Thoracic aorta (tissue), 2 donors: ENCODE data around the gene FHIT. TPM values are rescaled to one million over a fixed set of nuclear protein-coding genes. Genes with fewer than 3 reads are reported as not detected.

Source experiments
- ATAC-seq: fragments of 150-250 bp; one replicate; pipeline ENCODE4 v1.8.0; 2017; ENCODE audit warnings: low read depth; ENCODE audit not compliant: insufficient number of reproducible peaks, low FRiP score
- DNase-seq: peaks from one replicate; pipeline ENCODE4 v3.0.0-alpha.2; 2020; ENCODE audit warnings: low spot score
- H3K27ac ChIP-seq, 2 donors: fragments of 200-600 bp; sonication (generic); 1 replicate in 1 of 2; 2 replicates in 1 of 2; pipeline ENCODE4 v1.5.1; 2016; ENCODE audit warnings: mild to moderate bottlenecking in 2 of 2, moderate library complexity in 2 of 2
- H3K27me3 ChIP-seq: fragments of 200-600 bp; sonication (generic); replicated peaks from 2 replicates; pipeline ENCODE4 v1.6.0; 2016; ENCODE audit warnings: mild to moderate bottlenecking; ENCODE audit not compliant: insufficient read depth
- H3K36me3 ChIP-seq: fragments of 200-600 bp; sonication (generic); one replicate; pipeline ENCODE4 v1.5.1; 2016
- H3K4me1 ChIP-seq, 2 donors: fragments of 200-600 bp; sonication (generic); 1 replicate in 1 of 2; 2 replicates in 1 of 2; pipeline versions ENCODE4 v1.5.1 to v1.6.0; 2016; ENCODE audit warnings: low read depth in 2 of 2, mild to moderate bottlenecking in 1 of 2; ENCODE audit not compliant: control insufficient read depth in 1 of 2
- H3K4me3 ChIP-seq: fragments of 200-600 bp; sonication (generic); 2 replicates; pipeline ENCODE4 v1.5.1; 2016; ENCODE audit warnings: mild to moderate bottlenecking
- H3K9me3 ChIP-seq: fragments of 200-600 bp; sonication (generic); 2 replicates; pipeline ENCODE4 v1.5.1; 2016
- total RNA-seq, 2 donors: library from RNA; depleted of rRNA; stranded (reverse); fragments of >200 nt; gene quantifications; one replicate each; pipeline versions ENCODE4 v1.1.0 to v1.2.3, GENCODE V29; 2016
- TF ChIP-seq, protein P1 (sequence below): fragments of 200-600 bp; sonication (generic); IDR thresholded peaks from one replicate; pipeline ENCODE4 v1.5.1; 2019; ENCODE audit warnings: antibody characterized with exemption

The FHIT gene
- total RNA-seq, 2 donors from 2014 or later: 2.0 to 2.3 TPM

DNA sequence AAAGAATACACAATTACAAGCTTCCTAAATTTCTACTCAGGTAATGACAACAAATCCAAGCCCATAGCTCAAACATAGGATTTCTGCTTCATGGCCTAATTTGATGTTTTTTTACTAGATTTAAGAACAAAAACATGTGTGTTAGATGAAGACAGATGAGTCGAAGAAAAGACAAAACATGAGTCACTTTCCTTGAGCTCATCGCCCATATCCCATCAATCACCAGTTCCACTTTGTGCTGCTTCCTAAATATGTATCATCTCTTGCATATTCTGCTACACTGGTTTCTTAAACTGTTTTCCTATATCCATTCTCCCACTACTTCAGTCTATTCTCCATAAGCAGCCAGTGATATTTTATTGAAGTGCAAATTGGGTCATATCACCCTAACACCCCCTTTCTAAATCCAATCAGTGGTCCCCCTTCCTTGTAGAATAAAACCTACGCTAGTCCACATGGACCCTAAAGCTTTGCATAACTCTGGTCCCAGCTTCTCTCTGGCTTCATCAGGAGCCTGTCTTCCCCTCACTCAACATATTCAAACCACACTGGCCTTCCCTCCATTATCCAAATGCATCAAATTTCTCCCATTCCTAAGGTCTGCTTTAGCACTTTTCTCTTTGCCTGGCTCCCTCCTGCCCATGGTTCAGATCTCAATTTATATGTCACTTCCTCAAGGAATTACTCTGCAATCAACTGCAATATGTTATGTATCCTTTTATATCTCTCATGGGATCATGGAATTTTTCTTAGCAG lies 1033.9 kb downstream of the FHIT start:
- Histone ChIP-seq H3K36me3 (no peaks in the 10 kb centered on the region), H3K27ac (no peak overlapping the region), H3K9me3 (no peaks in the 10 kb centered on the region), H3K27me3 (no peaks in the 10 kb centered on the region), H3K4me3 (no peak overlapping the region), H3K4me1 (no peaks in the 10 kb centered on the region)
- ATAC-seq (no peak), DNase-seq (no peak)
- TF ChIP-seq, protein P1, sequence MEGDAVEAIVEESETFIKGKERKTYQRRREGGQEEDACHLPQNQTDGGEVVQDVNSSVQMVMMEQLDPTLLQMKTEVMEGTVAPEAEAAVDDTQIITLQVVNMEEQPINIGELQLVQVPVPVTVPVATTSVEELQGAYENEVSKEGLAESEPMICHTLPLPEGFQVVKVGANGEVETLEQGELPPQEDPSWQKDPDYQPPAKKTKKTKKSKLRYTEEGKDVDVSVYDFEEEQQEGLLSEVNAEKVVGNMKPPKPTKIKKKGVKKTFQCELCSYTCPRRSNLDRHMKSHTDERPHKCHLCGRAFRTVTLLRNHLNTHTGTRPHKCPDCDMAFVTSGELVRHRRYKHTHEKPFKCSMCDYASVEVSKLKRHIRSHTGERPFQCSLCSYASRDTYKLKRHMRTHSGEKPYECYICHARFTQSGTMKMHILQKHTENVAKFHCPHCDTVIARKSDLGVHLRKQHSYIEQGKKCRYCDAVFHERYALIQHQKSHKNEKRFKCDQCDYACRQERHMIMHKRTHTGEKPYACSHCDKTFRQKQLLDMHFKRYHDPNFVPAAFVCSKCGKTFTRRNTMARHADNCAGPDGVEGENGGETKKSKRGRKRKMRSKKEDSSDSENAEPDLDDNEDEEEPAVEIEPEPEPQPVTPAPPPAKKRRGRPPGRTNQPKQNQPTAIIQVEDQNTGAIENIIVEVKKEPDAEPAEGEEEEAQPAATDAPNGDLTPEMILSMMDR: no peak

DNA sequence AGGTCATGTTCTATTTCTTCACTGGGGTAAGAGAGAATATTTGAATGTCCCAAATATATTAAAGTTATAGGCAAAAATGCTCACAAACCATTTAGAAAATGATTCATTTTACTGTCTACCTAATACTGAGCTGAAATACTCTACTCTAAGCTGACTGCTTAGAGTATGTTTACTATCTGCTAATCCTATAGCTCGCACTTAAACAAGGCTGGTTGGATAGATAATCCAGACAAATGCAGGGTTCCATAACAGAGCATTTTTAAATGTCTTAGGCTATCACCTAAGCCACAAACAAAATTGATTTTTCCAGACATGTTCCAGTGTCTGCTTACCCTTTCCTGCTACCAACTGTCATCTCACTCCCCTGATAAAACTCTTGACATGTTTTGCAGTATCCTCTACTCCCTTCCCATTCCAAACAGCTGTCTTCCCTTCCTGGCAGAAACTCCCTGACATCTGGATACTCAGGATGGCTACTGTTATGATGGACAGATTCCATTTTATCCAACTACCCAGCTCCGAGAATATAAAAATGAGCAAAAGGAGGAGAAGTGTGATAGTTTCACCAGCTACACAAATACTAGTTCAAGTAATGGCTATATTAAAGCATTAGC lies 1034.7 kb downstream of the FHIT start:
- ATAC-seq: no peak
- DNase-seq: no peak

DNA sequence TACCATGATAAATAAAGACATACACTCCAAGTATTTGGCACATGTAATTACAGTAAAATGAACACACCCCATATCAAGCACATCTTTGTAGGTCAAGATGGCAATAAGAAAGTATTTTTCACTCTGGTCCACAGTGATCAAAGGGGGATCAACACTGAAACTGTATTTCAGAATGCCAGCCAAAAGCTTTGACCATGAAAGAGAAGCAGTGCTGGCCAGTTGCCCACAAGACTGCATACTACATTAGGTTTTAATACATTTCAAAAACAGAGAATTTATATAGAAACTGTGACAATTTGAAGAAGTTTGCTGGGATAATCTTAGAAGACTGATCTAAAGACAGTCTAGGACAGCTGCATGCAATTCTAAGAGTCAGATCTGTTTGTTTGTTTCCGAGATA lies 1035.3 kb downstream of the FHIT start:
- Histone ChIP-seq H3K4me3 (no peak overlapping the region), H3K36me3 (no peaks in the 10 kb centered on the region), H3K9me3 (no peaks in the 10 kb centered on the region), H3K27me3 (no peaks in the 10 kb centered on the region), H3K4me1 (no peaks in the 10 kb centered on the region), H3K27ac (no peak overlapping the region)
- DNase-seq (no peak), ATAC-seq (no peak)
- TF ChIP-seq, protein P1: no peak

More for the DNA sequence above, 1034.7 kb downstream of the FHIT start:
- H3K27ac ChIP-seq: no peak overlapping the region
- H3K27me3 ChIP-seq: no peaks in the 10 kb centered on the region
- TF ChIP-seq, protein P1: no peak
- no peaks in the 10 kb centered on the region for H3K36me3 ChIP-seq
- no peaks in the 10 kb centered on the region for H3K4me1 ChIP-seq
- H3K9me3 ChIP-seq: no peaks in the 10 kb centered on the region
- no peak overlapping the region for H3K4me3 ChIP-seq

DNA sequence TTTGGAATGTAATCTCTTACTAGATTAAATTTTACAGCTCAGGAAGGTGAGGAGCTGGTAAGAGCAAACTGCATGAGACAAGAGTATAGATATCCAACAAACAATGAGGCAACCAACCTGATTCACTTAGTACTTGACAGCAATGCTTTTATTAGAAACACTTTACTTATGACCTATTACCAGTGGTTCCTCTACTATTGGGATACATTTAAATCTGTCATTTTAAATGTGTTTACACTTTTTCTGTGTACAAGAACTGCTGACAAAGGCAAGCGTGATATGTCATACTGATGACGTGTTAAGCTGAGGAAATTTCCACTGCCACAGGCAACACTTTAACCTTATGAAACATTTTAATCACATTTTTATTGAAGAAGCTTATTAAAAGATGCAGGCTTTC lies 1043.3 kb downstream of the FHIT start:
- no peak overlapping the region for H3K27ac ChIP-seq
- H3K36me3 ChIP-seq: no peaks in the 10 kb centered on the region
- H3K27me3 ChIP-seq: no peaks in the 10 kb centered on the region
- TF ChIP-seq, protein P1: no peak
- H3K4me1 ChIP-seq: no peaks in the 10 kb centered on the region
- ATAC-seq: no peak
- H3K9me3 ChIP-seq: no peaks in the 10 kb centered on the region
- no peak overlapping the region for H3K4me3 ChIP-seq
- DNase-seq: no peak

DNA sequence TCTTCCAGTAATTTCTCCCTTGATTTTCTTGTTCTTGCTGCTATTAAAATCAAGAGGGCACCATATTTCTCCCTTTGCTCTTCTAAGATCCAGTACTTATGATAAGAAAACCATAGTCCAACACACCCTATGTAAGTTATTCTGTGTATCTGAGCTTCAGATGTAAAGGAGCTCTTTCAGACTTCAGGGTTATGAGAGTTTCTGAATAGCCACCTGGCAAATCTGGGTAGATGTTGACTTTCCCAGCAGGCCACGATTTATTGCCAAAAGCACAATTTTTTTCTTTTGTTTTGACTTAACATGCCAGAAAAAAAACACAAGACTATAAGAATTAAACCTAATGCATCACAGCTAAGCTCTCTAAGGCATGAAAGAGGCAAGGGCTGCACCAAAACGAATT lies 1045.0 kb downstream of the FHIT start:
- Histone ChIP-seq H3K36me3 (no peaks in the 10 kb centered on the region), H3K9me3 (no peaks in the 10 kb centered on the region), H3K4me1 (no peaks in the 10 kb centered on the region), H3K27me3 (no peaks in the 10 kb centered on the region), H3K4me3 (no peak overlapping the region), H3K27ac (no peak overlapping the region)
- TF ChIP-seq, protein P1: no peak
- no peak for ATAC-seq
- DNase-seq: no peak
